Heart left ventricle (tissue), 13 donors: ENCODE results near the gene VWC2L.

Experiments
- POLR2A ChIP-seq, 2 donors: fragments of 450-650 bp; IDR thresholded peaks; one replicate each; pipeline ENCODE4 v1.6.1; 2017; ENCODE audit warnings: antibody characterized with exemption in 2 of 2, mild to moderate bottlenecking in 2 of 2, moderate library complexity in 2 of 2
- TF ChIP-seq, protein P1 (sequence below), 12 donors: fragments of 200-600 bp; sonication (generic) in 4 of 12; IDR thresholded peaks; one replicate each; pipeline versions ENCODE4 v1.5.0 to v1.8.0; 2018 to 2022; ENCODE audit warnings: antibody characterized with exemption in 12 of 12, mild to moderate bottlenecking in 5 of 12
- donor health status: ischemic (EF 13 %, LVEDD 7.1; RV severe dilation, severe dysfunction).
- donor health status: DM: no; HTN: yes; CAD: no.
- donor health status: DM: no; HTN: no; CAD: no.
- donor health status: ischemic (EF 25% LVEDD 6.9; RV normal size, moderate dysfunction).
- donor health status: ischemic (EF 25% LVEDD 5.7; RV mildly dilated, moderate dysfunction).
- donor health status: ischemic (EF 35%, LVEDD 5.7; RV mildly dilated, moderate dysfunction).
- donor health status: nonischemic (EF 11% LVEDD 7.7; RV severe dilation, severe dysfunction).
- donor health status: DM: yes; HTN: yes; CAD: no.
- donor health status: PGD.
- donor health status: ischemic (EF 29% LVEDD 5.4; RV normal size, mild dysfunction).
- donor health status: nonischemic (EF 23%, LVEDD 6.1; RV moderate dilation, normal function).

- TF ChIP-seq, protein P1, sequence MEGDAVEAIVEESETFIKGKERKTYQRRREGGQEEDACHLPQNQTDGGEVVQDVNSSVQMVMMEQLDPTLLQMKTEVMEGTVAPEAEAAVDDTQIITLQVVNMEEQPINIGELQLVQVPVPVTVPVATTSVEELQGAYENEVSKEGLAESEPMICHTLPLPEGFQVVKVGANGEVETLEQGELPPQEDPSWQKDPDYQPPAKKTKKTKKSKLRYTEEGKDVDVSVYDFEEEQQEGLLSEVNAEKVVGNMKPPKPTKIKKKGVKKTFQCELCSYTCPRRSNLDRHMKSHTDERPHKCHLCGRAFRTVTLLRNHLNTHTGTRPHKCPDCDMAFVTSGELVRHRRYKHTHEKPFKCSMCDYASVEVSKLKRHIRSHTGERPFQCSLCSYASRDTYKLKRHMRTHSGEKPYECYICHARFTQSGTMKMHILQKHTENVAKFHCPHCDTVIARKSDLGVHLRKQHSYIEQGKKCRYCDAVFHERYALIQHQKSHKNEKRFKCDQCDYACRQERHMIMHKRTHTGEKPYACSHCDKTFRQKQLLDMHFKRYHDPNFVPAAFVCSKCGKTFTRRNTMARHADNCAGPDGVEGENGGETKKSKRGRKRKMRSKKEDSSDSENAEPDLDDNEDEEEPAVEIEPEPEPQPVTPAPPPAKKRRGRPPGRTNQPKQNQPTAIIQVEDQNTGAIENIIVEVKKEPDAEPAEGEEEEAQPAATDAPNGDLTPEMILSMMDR (IDR thresholded peaks at IDR 0.05), result no peak
- no peak for TF ChIP-seq POLR2A (IDR thresholded peaks at IDR 0.05)
These were observed 137.1 kb downstream of the VWC2L start for GRCh38 chr2:214547931-214548330.
